ENCODE data around the gene CPOX. TPM values are rescaled to one million over a fixed set of nuclear protein-coding genes. Genes with fewer than 3 reads are reported as not detected.

The CPOX gene
- total RNA-seq, 3 donors from 2014 or later, result 16.2 to 17.9 (median 17.6) TPM

DNA sequence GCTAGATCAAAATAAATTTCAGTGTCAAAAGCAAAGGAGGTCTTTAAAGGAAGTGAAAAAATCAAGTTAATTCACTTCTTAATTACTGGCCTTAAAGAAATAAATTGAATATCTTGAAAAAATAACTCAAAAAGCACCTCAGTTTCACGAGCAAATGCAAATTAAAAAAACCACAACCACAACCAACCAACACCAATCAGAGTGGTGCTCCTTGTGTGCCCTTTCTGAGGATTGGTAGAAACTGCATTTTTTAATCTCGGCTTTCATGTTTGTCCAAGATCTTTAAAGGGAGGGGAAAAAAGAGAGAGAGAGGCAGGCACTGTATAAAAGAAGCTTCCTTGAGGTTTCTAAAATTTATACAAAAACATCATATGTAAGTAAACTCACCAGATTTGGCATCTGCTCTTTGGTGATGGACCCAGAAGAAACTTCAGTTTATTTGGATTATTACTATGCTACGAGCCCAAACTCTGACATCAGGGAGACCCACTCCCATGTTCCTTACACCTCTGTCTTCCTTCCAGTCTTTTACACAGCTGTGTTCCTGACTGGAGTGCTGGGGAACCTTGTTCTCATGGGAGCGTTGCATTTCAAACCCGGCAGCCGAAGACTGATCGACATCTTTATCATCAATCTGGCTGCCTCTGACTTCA is 61.7 kb downstream of the CPOX start, which contains the start of gene GPR15:
TSS of gene GPR15 (plus strand) at position 357 of the 653 bp plus-strand sequence. CDS start at position 413, 56 bp downstream.
- intact Hi-C loops (cut with DNase I, micrococcal nuclease), result no loop called here
- TF ChIP-seq, protein P1, sequence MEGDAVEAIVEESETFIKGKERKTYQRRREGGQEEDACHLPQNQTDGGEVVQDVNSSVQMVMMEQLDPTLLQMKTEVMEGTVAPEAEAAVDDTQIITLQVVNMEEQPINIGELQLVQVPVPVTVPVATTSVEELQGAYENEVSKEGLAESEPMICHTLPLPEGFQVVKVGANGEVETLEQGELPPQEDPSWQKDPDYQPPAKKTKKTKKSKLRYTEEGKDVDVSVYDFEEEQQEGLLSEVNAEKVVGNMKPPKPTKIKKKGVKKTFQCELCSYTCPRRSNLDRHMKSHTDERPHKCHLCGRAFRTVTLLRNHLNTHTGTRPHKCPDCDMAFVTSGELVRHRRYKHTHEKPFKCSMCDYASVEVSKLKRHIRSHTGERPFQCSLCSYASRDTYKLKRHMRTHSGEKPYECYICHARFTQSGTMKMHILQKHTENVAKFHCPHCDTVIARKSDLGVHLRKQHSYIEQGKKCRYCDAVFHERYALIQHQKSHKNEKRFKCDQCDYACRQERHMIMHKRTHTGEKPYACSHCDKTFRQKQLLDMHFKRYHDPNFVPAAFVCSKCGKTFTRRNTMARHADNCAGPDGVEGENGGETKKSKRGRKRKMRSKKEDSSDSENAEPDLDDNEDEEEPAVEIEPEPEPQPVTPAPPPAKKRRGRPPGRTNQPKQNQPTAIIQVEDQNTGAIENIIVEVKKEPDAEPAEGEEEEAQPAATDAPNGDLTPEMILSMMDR (IDR thresholded peaks at IDR 0.05), result no peak
- Histone ChIP-seq H3K9me3 (no peaks in the 10 kb centered on the region), H3K36me3 (ENCODE audit: low read depth) (no peaks in the 10 kb centered on the region), H3K4me1 (ENCODE audit: low read depth) (no peaks in the 10 kb centered on the region), H3K4me3 (peak within 1 kb of the TSS; percentile 20)
- ATAC-seq (peak; percentile 72), DNase-seq (no peak)

GRCh38 chr3:98530676-98531075 is 62.7 kb downstream of the CPOX start:
- ATAC-seq (no peak), DNase-seq (no peak)
- Histone ChIP-seq H3K4me1 (ENCODE audit: low read depth) (no peaks in the 10 kb centered on the region), H3K4me3 (no peak overlapping the region), H3K36me3 (ENCODE audit: low read depth) (no peaks in the 10 kb centered on the region), H3K9me3 (no peaks in the 10 kb centered on the region)
- TF ChIP-seq, protein P1 (IDR thresholded peaks at IDR 0.05), result no peak
- intact Hi-C loops (cut with DNase I, micrococcal nuclease), result no loop called here

DNA sequence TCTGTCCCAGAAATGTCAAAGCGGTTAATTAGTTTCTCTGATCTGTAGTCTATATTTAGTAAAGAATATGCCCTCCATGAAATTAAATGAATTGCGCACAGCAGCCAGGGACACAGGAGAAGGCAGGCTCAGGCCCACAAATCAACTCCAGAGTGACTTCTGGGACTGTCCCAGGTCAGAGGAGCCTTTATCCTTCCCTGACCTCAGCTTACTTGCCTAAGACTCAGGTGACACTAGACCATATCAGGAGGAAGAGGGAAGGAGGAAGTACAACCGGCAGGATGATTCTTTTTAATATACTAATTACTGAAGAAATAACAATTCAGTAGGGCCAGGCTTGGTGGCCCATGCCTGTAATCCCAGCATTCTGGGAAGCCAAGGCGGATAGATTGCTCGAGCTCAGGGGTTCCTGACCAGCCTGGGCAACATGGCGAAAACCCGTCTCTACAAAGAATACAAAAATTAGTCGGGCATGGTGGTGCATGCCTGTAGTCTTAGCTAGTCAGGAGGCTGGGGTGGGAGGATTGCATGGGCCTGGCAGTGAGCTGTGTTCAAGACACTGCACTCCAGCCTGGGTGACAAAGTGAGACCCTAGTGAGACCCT is 63.5 kb downstream of the CPOX start:
- no peak overlapping the region for H3K4me3 ChIP-seq
- H3K4me1 ChIP-seq (ENCODE audit: low read depth), result no peaks in the 10 kb centered on the region
- H3K9me3 ChIP-seq, result no peaks in the 10 kb centered on the region
- H3K36me3 ChIP-seq (ENCODE audit: low read depth), result no peaks in the 10 kb centered on the region
- intact Hi-C loops (cut with DNase I, micrococcal nuclease), result loop anchor here in 1 of 2 donors (10.0 kb wide), 1 partner anchor 765 kb away; the partner anchor contains the start of gene ARL6
- no peak for DNase-seq
- TF ChIP-seq, protein P1 (IDR thresholded peaks at IDR 0.05), result no peak
- ATAC-seq, result no peak

Other genes starting within 250 kb of the CPOX start
- not detected for gene OR5K4, start 239.8 kb downstream of the CPOX start, total RNA-seq
- gene OR5K3, start 202.9 kb downstream of the CPOX start, total RNA-seq, result not detected
- not detected for gene OR5K1, start 130.4 kb downstream of the CPOX start, total RNA-seq
- gene OR5K2, start 95.9 kb downstream of the CPOX start, total RNA-seq, result not detected
- 100 to 1,000 TPM in 1 of 3 donors, 10 to 100 TPM in 2; 64.6 to 150 (median 70.4) TPM for gene CLDND1, start 70.7 kb downstream of the CPOX start, total RNA-seq
- 10 to 100 TPM in 1 of 3 donors, 1 to 10 TPM in 2; 4.5 to 11.5 (median 6.9) TPM for gene GPR15, start 61.6 kb downstream of the CPOX start, total RNA-seq
- 10 to 100 TPM in 1 of 3 donors, 1 to 10 TPM in 2; 1.4 to 10.9 (median 2.3) TPM for gene ST3GAL6, start 169.7 kb upstream of the CPOX start, total RNA-seq